GM13977 (cell line): ENCODE measurements around the gene CD99.
"Not testable (repeated sequence)": the region's sequence is repeated elsewhere in the genome, so short reads cannot be mapped to it uniquely, and the experiment has no call there.

Experiments used
- DNase-seq: peaks from one replicate; pipeline ENCODE4 v3.0.0; 2012; ENCODE audit warnings: low spot score
- in situ Hi-C: fragments of 300-500 bp; cut with MboI; formaldehyde crosslinking; loops from one replicate; pipeline ENCODE4 v1.12.0; 2022; ENCODE audit warnings: low sequenced_read_pairs, low pct_unique_long_range_greater_than_20kb, mixed read lengths, inconsistent platforms; ENCODE audit not compliant: unreplicated experiment
- TF ChIP-seq, protein P1 (sequence below): IDR thresholded peaks from 2 replicates; pipeline ENCODE4 v1.5.1; 2012; ENCODE audit warnings: mild to moderate bottlenecking, control low read depth; ENCODE audit not compliant: insufficient read depth; ENCODE audit errors: extremely low read depth, missing control alignments

Gene CD99

DNA sequence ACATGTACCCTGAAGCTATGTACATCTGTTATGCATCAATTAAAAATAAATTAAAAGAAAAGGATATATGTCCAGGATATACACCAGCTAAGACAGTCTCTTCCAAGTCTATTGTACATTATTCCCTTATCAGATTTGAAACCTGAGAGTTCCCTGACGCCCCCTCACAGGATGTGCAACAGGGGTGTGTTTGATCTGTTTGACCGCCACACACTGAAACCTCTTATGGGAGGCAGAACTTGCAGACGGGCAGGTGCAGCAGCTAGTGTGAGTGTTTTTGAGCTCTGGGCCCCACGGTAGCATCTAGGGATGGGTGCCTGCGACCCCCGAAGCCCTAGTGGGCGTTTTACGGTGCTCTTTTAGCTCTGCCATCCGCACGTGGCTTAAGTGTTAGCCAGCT lies 65.5 kb downstream of the CD99 start:
- in situ Hi-C loops: no loop called here
- no peak for DNase-seq
- TF ChIP-seq, protein P1, sequence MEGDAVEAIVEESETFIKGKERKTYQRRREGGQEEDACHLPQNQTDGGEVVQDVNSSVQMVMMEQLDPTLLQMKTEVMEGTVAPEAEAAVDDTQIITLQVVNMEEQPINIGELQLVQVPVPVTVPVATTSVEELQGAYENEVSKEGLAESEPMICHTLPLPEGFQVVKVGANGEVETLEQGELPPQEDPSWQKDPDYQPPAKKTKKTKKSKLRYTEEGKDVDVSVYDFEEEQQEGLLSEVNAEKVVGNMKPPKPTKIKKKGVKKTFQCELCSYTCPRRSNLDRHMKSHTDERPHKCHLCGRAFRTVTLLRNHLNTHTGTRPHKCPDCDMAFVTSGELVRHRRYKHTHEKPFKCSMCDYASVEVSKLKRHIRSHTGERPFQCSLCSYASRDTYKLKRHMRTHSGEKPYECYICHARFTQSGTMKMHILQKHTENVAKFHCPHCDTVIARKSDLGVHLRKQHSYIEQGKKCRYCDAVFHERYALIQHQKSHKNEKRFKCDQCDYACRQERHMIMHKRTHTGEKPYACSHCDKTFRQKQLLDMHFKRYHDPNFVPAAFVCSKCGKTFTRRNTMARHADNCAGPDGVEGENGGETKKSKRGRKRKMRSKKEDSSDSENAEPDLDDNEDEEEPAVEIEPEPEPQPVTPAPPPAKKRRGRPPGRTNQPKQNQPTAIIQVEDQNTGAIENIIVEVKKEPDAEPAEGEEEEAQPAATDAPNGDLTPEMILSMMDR: no peak

DNA sequence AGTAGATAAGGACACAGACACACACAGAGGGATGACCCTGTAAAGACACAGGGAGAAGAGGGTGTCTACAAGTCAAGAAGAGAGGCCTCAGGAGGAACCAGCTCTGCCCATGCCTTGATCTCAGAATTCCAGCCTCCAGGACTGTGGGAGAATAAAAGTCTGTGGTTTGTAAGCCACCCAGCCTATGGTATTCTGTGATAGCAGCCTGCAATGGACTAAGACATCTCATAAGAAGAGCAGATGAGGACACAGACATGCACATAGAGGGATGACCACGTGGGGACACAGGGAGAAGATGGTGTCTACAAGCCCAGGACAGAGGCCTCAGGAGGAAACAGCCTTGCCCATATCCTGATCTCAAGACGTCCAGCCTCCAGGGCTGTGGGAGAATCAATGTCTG lies 70.2 kb downstream of the CD99 start:
- TF ChIP-seq, protein P1: no peak
- no peak for DNase-seq
- in situ Hi-C loops: no loop called here

GRCh38 chrX:2762671-2763070 lies 71.6 kb downstream of the CD99 start:
- in situ Hi-C loops, DNase-seq: not testable (repeated sequence)

DNA sequence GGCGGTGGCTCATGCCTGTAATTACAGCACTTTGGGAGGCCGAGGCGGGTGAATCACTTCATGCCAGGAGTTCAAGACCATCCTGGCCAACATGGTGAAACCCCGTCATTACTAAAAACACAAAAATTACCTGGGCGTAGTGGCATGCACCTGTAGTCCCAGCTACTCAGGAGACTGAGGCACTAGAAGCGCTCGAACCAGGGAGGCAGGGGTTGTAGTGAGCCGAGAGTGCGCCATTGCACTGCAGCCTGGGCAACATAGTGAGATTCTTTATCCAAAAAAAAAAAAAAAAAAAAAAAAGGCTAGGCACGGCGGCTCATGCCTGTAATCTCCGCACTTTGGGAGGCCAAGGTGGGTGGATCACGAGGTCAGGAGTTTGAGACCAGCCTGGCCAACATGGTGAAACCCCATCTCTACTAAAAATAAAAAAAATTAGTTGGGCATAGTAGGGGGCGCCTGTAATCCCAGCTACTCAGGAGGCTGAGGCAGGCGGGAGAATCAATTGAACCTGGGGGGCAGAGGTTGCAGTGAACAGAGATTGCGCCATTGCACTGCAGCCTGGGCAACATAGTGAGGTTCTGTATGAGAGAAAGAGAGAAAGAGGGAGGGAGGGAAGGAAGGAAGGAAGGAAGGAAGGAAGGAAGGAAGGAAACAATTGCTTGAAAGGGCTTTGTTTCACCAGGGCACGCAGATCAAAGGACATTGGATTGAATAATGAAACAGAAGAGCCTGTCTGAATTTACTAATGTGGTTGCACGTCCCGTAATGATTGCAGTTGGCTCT lies 73.9 kb downstream of the CD99 start:
- in situ Hi-C loops, DNase-seq: not testable (repeated sequence)

DNA sequence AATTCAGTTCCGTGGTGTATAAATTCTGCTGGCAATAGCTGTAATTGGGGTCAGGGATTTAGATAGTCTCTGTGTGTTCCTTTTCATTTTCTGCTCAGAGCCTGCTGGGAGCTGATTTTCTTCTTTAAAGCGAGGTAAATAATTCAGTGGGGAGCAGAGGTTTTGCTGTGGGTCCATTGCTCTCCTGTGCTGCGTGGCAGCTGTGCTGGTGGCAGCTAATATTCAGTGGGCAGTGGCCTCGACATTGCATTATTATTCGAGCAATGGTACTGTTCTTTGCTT lies 74.4 kb downstream of the CD99 start:
- DNase-seq: no peak
- in situ Hi-C loops: no loop called here
- TF ChIP-seq, protein P1: no peak

DNA sequence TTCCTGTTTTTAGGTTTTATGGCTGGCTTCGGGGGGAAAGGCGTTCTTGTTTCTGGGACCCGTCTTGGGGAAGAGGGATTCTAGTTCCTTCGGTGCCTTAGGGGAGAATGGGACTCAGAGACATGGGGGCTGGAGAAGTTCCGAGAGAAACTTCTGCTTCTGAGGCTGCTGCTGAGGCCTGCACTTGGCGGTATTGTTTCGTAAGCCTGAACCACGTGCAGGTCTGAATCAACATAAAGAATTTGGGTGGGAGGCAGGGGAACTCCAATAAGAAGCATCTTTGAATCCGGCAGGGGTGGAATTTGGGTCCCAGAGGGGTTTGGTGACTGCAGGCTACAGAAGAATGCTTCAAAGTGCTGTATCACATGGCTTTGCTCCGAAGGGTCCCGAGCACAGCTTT lies 75.8 kb downstream of the CD99 start:
- TF ChIP-seq, protein P1: no peak
- no peak for DNase-seq
- in situ Hi-C loops: no loop called here

GRCh38 chrX:2767631-2768455 lies 76.7 kb downstream of the CD99 start:
- no peak for DNase-seq
- in situ Hi-C loops: no loop called here

More at GRCh38 chrX:2767631-2768455, 76.7 kb downstream of the CD99 start:
- TF ChIP-seq, protein P1: no peak
